Neural progenitor cell (in vitro differentiated cells): ENCODE data around the gene PTTG1IP. TPM values are rescaled to one million over a fixed set of nuclear protein-coding genes. Genes with fewer than 3 reads are reported as not detected.

Experiments used
- DNase-seq: peaks from one replicate; pipeline ENCODE4 v3.0.0-alpha.2; 2016; ENCODE audit warnings: low spot score
- H2AFZ ChIP-seq: fragments of 200-600 bp; sonication (generic); replicated peaks from 2 replicates; pipeline ENCODE4 v1.6.1; 2016; ENCODE audit warnings: antibody characterized with exemption
- H3F3A ChIP-seq: fragments of 200-600 bp; sonication (generic); 2 replicates; pipeline ENCODE4 v1.6.1; 2016; ENCODE audit warnings: antibody characterized with exemption, low read depth
- H3K27ac ChIP-seq: fragments of 200-600 bp; sonication (generic); 2 replicates; pipeline ENCODE4 v1.5.1; 2016; ENCODE audit warnings: mild to moderate bottlenecking
- H3K27me3 ChIP-seq: fragments of 200-600 bp; sonication (generic); 2 replicates; pipeline ENCODE4 v1.6.1; 2016; ENCODE audit warnings: mild to moderate bottlenecking, moderate library complexity
- H3K36me3 ChIP-seq: fragments of 200-600 bp; sonication (generic); 2 replicates; pipeline ENCODE4 v1.5.1; 2016
- H3K4me1 ChIP-seq: fragments of 200-600 bp; sonication (generic); 2 replicates; pipeline ENCODE4 v1.6.1; 2016; ENCODE audit warnings: mixed run types
- H3K4me2 ChIP-seq: fragments of 200-600 bp; sonication (generic); 2 replicates; pipeline ENCODE4 v1.6.1; 2016
- H3K4me3 ChIP-seq: fragments of 200-600 bp; sonication (generic); 2 replicates; pipeline ENCODE4 v1.5.1; 2016
- H3K79me2 ChIP-seq: fragments of 200-600 bp; sonication (generic); 2 replicates; pipeline ENCODE4 v1.6.1; 2016; ENCODE audit warnings: low read depth
- H3K9ac ChIP-seq: fragments of 200-600 bp; sonication (generic); 2 replicates; pipeline ENCODE4 v1.6.1; 2016
- H3K9me3 ChIP-seq: fragments of 200-600 bp; sonication (generic); 2 replicates; pipeline ENCODE4 v1.5.1; 2016; ENCODE audit warnings: low read depth
- H4K20me1 ChIP-seq: fragments of 200-600 bp; sonication (generic); 2 replicates; pipeline ENCODE4 v1.6.1; 2016; ENCODE audit warnings: low read depth
- H3K27ac Mint-ChIP-seq: 3 replicates; pipeline ENCODE4 v1.8.0; 2021; ENCODE audit warnings: mixed read lengths
- H3K27me3 Mint-ChIP-seq: 2 replicates; pipeline ENCODE4 v1.8.0; 2022; ENCODE audit warnings: low read depth, mild to moderate bottlenecking, inconsistent platforms, moderate library complexity, mixed read lengths; ENCODE audit not compliant: insufficient read depth
- H3K36me3 Mint-ChIP-seq: 3 replicates; pipeline ENCODE4 v1.8.0; 2021; ENCODE audit warnings: mixed read lengths
- H3K4me1 Mint-ChIP-seq: 3 replicates; pipeline ENCODE4 v1.8.0; 2021; ENCODE audit warnings: mixed read lengths
- H3K4me3 Mint-ChIP-seq: 3 replicates; pipeline ENCODE4 v1.8.0; 2021; ENCODE audit warnings: mild to moderate bottlenecking, moderate library complexity, mixed read lengths
- H3K9me3 Mint-ChIP-seq: 3 replicates; pipeline ENCODE4 v1.8.0; 2020; ENCODE audit warnings: mixed read lengths
- CTCF ChIP-seq: fragments of 200-600 bp; sonication (generic); IDR thresholded peaks from 2 replicates; pipeline ENCODE4 v1.5.1; 2017; ENCODE audit warnings: antibody characterized with exemption, mild to moderate bottlenecking
- EZH2 ChIP-seq: fragments of 200-600 bp; sonication (generic); IDR thresholded peaks from 2 replicates; pipeline ENCODE4 v1.6.1; 2017; ENCODE audit warnings: antibody characterized with exemption, mild to moderate bottlenecking, moderate library complexity
- EZH2phosphoT487 ChIP-seq: fragments of 200-600 bp; sonication (generic); IDR thresholded peaks from 2 replicates; pipeline ENCODE4 v1.6.1; 2017; ENCODE audit warnings: antibody characterized with exemption
- total RNA-seq: library from RNA; depleted of rRNA; stranded (reverse); fragments of >200 nt; gene quantifications from 2 replicates; pipeline ENCODE4 v1.2.3, GENCODE V29; 2015; ENCODE audit warnings: low replicate concordance

PTTG1IP gene
- total RNA-seq, 1 donor from 2014 or later = 162 TPM

- H2AFZ ChIP-seq = no peak overlapping the region
- no peak overlapping the region for H3K27ac ChIP-seq
- no peak for TF ChIP-seq CTCF
- TF ChIP-seq EZH2 = no peak
- TF ChIP-seq EZH2phosphoT487 = no peak
- no peaks in the 10 kb centered on the region for H3K36me3 ChIP-seq
- peaks cover 18% of the 10 kb centered on the region for H4K20me1 ChIP-seq
- Mint-ChIP-seq H3K4me3 (no peak overlapping the region), H3K9me3 (no peaks in the 10 kb centered on the region), H3K36me3 (peaks cover 22% of the 10 kb centered on the region), H3K27ac (no peak overlapping the region), H3K27me3 (no peaks in the 10 kb centered on the region), H3K4me1 (peaks cover 7% of the 10 kb centered on the region)
- no peaks in the 10 kb centered on the region for H3K9me3 ChIP-seq
- H3F3A ChIP-seq = peaks cover 16% of the 10 kb centered on the region
- no peak for DNase-seq
- peaks cover 6% of the 10 kb centered on the region for H3K4me1 ChIP-seq
- peaks cover 8% of the 10 kb centered on the region for H3K79me2 ChIP-seq
- no peak overlapping the region for H3K4me3 ChIP-seq
- H3K27me3 ChIP-seq = no peaks in the 10 kb centered on the region
- H3K9ac ChIP-seq = no peak overlapping the region
- H3K4me2 ChIP-seq = no peak overlapping the region
Measured at GRCh38 chr21:44849616-44850130, 23.8 kb downstream of the PTTG1IP start.

GRCh38 chr21:44848821-44849521 lies 24.5 kb downstream of the PTTG1IP start:
- no peaks in the 10 kb centered on the region for H3K36me3 ChIP-seq
- H3K27ac Mint-ChIP-seq = no peak overlapping the region

GRCh38 chr21:44847261-44848056 lies 26.0 kb downstream of the PTTG1IP start:
- peaks cover 3% of the 10 kb centered on the region for H3K27me3 Mint-ChIP-seq
- H3K4me1 ChIP-seq = peaks cover 6% of the 10 kb centered on the region
- no peak overlapping the region for H2AFZ ChIP-seq
- H3K27ac ChIP-seq = no peak overlapping the region
- H3F3A ChIP-seq = peaks cover 25% of the 10 kb centered on the region
- H3K4me3 ChIP-seq = no peak overlapping the region
- H3K4me2 ChIP-seq = no peak overlapping the region
- H3K4me1 Mint-ChIP-seq = peaks cover 13% of the 10 kb centered on the region
- no peaks in the 10 kb centered on the region for H3K9me3 ChIP-seq
- no peak overlapping the region for H3K4me3 Mint-ChIP-seq
- H3K27ac Mint-ChIP-seq = no peak overlapping the region
- H3K9me3 Mint-ChIP-seq = no peaks in the 10 kb centered on the region
- H3K36me3 ChIP-seq = no peaks in the 10 kb centered on the region
- peaks cover 2% of the 10 kb centered on the region for H3K79me2 ChIP-seq
- TF ChIP-seq EZH2 (no peak), EZH2phosphoT487 (no peak), CTCF (no peak)
- peaks cover 4% of the 10 kb centered on the region for H4K20me1 ChIP-seq
- no peak overlapping the region for H3K9ac ChIP-seq
- H3K36me3 Mint-ChIP-seq = peaks cover 14% of the 10 kb centered on the region
- H3K27me3 ChIP-seq = no peaks in the 10 kb centered on the region
- DNase-seq = no peak

More at GRCh38 chr21:44848821-44849521, 24.5 kb downstream of the PTTG1IP start:
- Histone ChIP-seq H3K4me1 (peaks cover 6% of the 10 kb centered on the region), H3K9me3 (no peaks in the 10 kb centered on the region), H3K9ac (no peak overlapping the region), H3F3A (peaks cover 20% of the 10 kb centered on the region), H3K4me2 (no peak overlapping the region), H3K4me3 (no peak overlapping the region), H3K27ac (no peak overlapping the region), H3K27me3 (no peaks in the 10 kb centered on the region), H2AFZ (no peak overlapping the region), H4K20me1 (peaks cover 17% of the 10 kb centered on the region), H3K79me2 (peaks cover 8% of the 10 kb centered on the region)
- Mint-ChIP-seq H3K4me1 (peaks cover 13% of the 10 kb centered on the region), H3K9me3 (no peaks in the 10 kb centered on the region), H3K4me3 (no peak overlapping the region), H3K27me3 (peaks cover 3% of the 10 kb centered on the region), H3K36me3 (peaks cover 16% of the 10 kb centered on the region)
- DNase-seq = no peak
- TF ChIP-seq EZH2 (no peak), CTCF (no peak), EZH2phosphoT487 (no peak)
